CD14-positive monocyte (primary cell): ENCODE results near the gene DERL3. TPM values are rescaled to one million over a fixed set of nuclear protein-coding genes. Genes with fewer than 3 reads are reported as not detected.

ENCODE experiments used
- DNase-seq, 3 donors: peaks; one replicate each; pipeline ENCODE4 v3.0.0-alpha.2; 2011 to 2022
- H2AFZ ChIP-seq: 2 replicates; pipeline ENCODE4 v1.6.0; 2012; ENCODE audit warnings: mild to moderate bottlenecking, low read depth, low read length, inconsistent platforms; ENCODE audit not compliant: insufficient read depth, poor library complexity, severe bottlenecking
- H3K27ac ChIP-seq, 2 donors: 1 replicate in 1 of 2; 2 replicates in 1 of 2; pipeline ENCODE4 v1.5.1; 2012 to 2013; ENCODE audit warnings: low read length in 2 of 2, control low read depth in 1 of 2, inconsistent platforms in 1 of 2, low read depth in 1 of 2, mild to moderate bottlenecking in 1 of 2
- H3K27me3 ChIP-seq, 2 donors: one replicate each; pipeline versions ENCODE4 v1.6.0 to v1.6.1; 2011 to 2013; ENCODE audit warnings: low read length in 2 of 2; ENCODE audit not compliant: control insufficient read depth in 2 of 2, insufficient read depth in 2 of 2
- H3K36me3 ChIP-seq, 2 donors: replicated peaks in 1 of 2; 1 replicate in 1 of 2; 2 replicates in 1 of 2; pipeline versions ENCODE4 v1.5.1 to v1.6.1; 2012 to 2013; ENCODE audit warnings: low read length in 2 of 2, control low read depth in 1 of 2, inconsistent platforms in 1 of 2, mild to moderate bottlenecking in 1 of 2; ENCODE audit not compliant: insufficient read depth in 2 of 2, control insufficient read depth in 1 of 2
- H3K4me1 ChIP-seq, 2 donors: 1 replicate in 1 of 2; 2 replicates in 1 of 2; pipeline versions ENCODE4 v1.5.1 to v1.6.1; 2012 to 2013; ENCODE audit warnings: low read length in 2 of 2, control low read depth in 1 of 2, inconsistent platforms in 1 of 2, mild to moderate bottlenecking in 1 of 2, moderate library complexity in 1 of 2; ENCODE audit not compliant: insufficient read depth in 2 of 2, control insufficient read depth in 1 of 2
- H3K4me2 ChIP-seq: replicated peaks from 2 replicates; pipeline ENCODE3; 2012; ENCODE audit warnings: low read length, moderate library complexity, mild to moderate bottlenecking; ENCODE audit not compliant: poor library complexity, severe bottlenecking; ENCODE audit errors: extremely low read depth
- H3K4me3 ChIP-seq, 3 experiments: fragments of 200-600 bp in 1 of 3; sonication (generic) in 1 of 3; replicated peaks in 1 of 3; 1 replicate in 2 of 3; 2 replicates in 1 of 3; pipeline ENCODE4 v1.5.1; 2011 to 2013; ENCODE audit warnings: low read length in 3 of 3, mild to moderate bottlenecking in 3 of 3, control low read depth in 2 of 3, low read depth in 2 of 3, inconsistent platforms in 1 of 3, moderate library complexity in 1 of 3
- H3K79me2 ChIP-seq: 2 replicates; pipeline ENCODE4 v1.6.0; 2012; ENCODE audit warnings: mild to moderate bottlenecking, control low read depth, inconsistent platforms, low read length, moderate library complexity; ENCODE audit not compliant: insufficient read depth
- H3K9ac ChIP-seq: 2 replicates; pipeline ENCODE4 v1.6.0; 2017; ENCODE audit warnings: low read length, mild to moderate bottlenecking; ENCODE audit not compliant: insufficient read depth, poor library complexity, severe bottlenecking
- H3K9me3 ChIP-seq, 2 donors: replicated peaks in 1 of 2; 1 replicate in 1 of 2; 2 replicates in 1 of 2; pipeline versions ENCODE4 v1.5.1 to v1.6.1; 2012 to 2013; ENCODE audit warnings: low read length in 2 of 2, control low read depth in 1 of 2; ENCODE audit not compliant: control insufficient read depth in 1 of 2, insufficient read depth in 1 of 2
- H4K20me1 ChIP-seq: 2 replicates; pipeline ENCODE4 v1.6.0; 2012; ENCODE audit warnings: mild to moderate bottlenecking, low read length, control low read depth, moderate library complexity; ENCODE audit not compliant: insufficient read depth
- H3K27ac Mint-ChIP-seq, 7 donors: one replicate each; pipeline ENCODE4 v1.8.0; 2020; ENCODE audit warnings: mild to moderate bottlenecking in 7 of 7, mixed read lengths in 7 of 7, moderate library complexity in 6 of 7, inconsistent platforms in 2 of 7
- H3K27me3 Mint-ChIP-seq, 3 donors: one replicate each; pipeline ENCODE4 v1.8.0; 2021 to 2022; ENCODE audit warnings: low read depth in 3 of 3, mild to moderate bottlenecking in 3 of 3, mixed read lengths in 3 of 3, moderate library complexity in 3 of 3, inconsistent platforms in 1 of 3
- H3K36me3 Mint-ChIP-seq, 2 donors: one replicate each; pipeline ENCODE4 v1.8.0; 2020; ENCODE audit warnings: mixed read lengths in 2 of 2, inconsistent platforms in 1 of 2, mild to moderate bottlenecking in 1 of 2
- H3K4me1 Mint-ChIP-seq: one replicate; pipeline ENCODE4 v1.8.0; 2020; ENCODE audit warnings: mild to moderate bottlenecking, mixed read lengths
- H3K4me3 Mint-ChIP-seq, 2 donors: one replicate each; pipeline ENCODE4 v1.8.0; 2020; ENCODE audit warnings: mild to moderate bottlenecking in 2 of 2, mixed read lengths in 2 of 2, moderate library complexity in 1 of 2
- H3K9me3 Mint-ChIP-seq, 7 donors: one replicate each; pipeline ENCODE4 v1.8.0; 2020 to 2022; ENCODE audit warnings: mixed read lengths in 7 of 7, mild to moderate bottlenecking in 6 of 7, moderate library complexity in 6 of 7, inconsistent platforms in 2 of 7
- WGBS: methylation state at CpG from one replicate; pipeline ENCODE4 v1.1.5; 2013; ENCODE audit warnings: missing lambda C conversion rate; ENCODE audit not compliant: insufficient coverage; 5-methylcytosine and 5-hydroxymethylcytosine counted together
- intact Hi-C, 2 donors: fragments of 100-400 bp; cut with micrococcal nuclease; formaldehyde crosslinking; loops; one replicate each; pipeline versions ENCODE4 v1.15.0 to v1.15.1; 2023
- polyA plus RNA-seq, 3 donors: library from polyadenylated mRNA; depleted of rRNA in 1 of 3; unstranded in 2 of 3; stranded (reverse) in 1 of 3; fragments of 300-500 nt in 2 of 3; fragments of >200 nt in 1 of 3; fragmentation: Illumina TruSeq in 2 of 3; gene quantifications; 1 replicate in 2 of 3; 2 replicates in 1 of 3; pipeline ENCODE4 v1.2.3, GENCODE V29; 2012 to 2021
- TF ChIP-seq, protein P1 (sequence below): fragments of 200-600 bp; IDR thresholded peaks from one replicate; pipeline ENCODE4 v1.8.0; 2022; ENCODE audit warnings: antibody characterized with exemption, mild to moderate bottlenecking

The DERL3 gene
- polyA plus RNA-seq, 3 donors: 0.23 to 0.64 (median 0.28) TPM

DNA sequence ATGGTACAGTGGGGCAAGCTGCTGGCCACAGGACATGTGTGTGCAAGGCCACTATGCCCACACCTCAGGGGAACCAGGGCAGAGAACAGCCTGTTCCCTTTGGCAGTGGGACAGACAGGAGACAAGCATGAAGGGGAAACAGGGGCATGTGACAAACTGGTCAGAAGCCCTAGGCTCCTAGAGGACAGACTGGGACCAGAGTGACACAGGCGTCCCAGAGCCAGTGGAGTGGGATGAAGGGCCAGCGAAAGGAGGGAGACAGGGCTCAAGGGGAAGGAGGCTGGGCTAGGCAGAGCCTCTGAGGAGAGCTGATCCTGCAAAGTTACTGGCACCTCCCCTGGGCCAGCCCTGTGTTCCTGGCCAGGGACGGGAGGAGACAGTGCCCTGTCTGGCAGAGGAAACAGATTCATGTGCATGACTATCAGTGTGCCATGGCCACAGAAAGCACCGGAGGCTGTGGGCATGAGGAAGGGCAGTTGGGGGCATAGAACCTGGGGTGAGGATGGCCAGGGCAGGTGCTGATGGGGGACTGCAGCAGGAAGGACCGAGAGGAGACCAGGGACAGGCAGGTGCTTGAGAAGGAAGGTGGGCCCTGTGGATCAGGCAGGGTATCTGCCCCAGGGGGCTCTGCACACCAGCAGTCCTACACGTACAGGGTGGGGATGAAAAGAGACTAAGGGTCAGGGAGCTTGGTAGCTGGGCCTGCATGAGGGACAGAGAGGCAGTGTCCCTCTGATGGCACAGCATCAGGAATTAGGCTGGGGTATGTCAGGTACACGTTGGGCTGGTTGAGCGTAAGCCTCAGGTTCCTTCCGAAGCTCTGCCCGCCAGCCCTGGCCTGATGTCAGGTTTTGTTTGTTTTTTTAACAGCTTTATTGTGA is 9.8 kb downstream of the DERL3 start:
- H4K20me1 ChIP-seq: peaks cover 30% of the 10 kb centered on the region

DNA sequence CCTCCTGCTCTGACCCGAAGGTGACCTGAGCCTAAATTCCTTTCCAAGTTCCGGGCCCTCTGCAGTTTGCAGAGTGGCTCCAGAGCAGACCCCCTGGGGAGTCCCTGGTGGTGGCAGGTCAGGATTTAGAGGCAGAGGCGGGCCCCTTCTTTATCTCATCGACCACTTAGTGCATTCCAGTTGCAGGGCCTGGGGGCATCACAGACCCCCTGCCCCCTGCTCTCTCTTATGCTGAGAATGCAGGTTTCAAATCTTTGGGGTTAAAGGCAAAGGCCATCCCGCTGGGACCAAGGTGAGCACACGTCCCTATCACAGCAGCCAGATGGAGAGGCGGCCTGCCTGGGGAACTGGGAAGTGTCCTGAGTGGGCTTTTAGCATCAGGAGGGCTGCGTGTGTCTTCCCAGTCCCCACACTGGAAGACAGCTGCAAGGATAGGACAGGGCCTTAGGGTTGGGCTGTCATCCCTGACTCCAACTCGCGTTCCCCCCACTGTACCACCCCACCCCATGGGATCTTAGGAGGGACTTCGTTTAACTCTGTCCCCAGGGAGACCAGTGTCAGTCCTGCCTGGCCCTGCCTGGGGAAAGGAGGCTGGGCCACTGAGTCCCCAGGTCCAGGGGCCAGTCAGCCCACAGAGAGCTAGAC is 11.3 kb downstream of the DERL3 start:
- TF ChIP-seq, protein P1, sequence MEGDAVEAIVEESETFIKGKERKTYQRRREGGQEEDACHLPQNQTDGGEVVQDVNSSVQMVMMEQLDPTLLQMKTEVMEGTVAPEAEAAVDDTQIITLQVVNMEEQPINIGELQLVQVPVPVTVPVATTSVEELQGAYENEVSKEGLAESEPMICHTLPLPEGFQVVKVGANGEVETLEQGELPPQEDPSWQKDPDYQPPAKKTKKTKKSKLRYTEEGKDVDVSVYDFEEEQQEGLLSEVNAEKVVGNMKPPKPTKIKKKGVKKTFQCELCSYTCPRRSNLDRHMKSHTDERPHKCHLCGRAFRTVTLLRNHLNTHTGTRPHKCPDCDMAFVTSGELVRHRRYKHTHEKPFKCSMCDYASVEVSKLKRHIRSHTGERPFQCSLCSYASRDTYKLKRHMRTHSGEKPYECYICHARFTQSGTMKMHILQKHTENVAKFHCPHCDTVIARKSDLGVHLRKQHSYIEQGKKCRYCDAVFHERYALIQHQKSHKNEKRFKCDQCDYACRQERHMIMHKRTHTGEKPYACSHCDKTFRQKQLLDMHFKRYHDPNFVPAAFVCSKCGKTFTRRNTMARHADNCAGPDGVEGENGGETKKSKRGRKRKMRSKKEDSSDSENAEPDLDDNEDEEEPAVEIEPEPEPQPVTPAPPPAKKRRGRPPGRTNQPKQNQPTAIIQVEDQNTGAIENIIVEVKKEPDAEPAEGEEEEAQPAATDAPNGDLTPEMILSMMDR: no peak
- Histone ChIP-seq H3K27ac (no peak overlapping the region), H3K4me3 (no peak overlapping the region), H3K79me2 (no peaks in the 10 kb centered on the region), H3K27me3 (no peaks in the 10 kb centered on the region), H4K20me1 (peaks cover 23% of the 10 kb centered on the region), H3K9ac (no peak overlapping the region), H2AFZ (no peak overlapping the region), H3K4me2 (no peak overlapping the region), H3K36me3 (peaks cover 77 to 98% of the 10 kb centered on the region in 2 donors), H3K4me1 (no peaks in the 10 kb centered on the region), H3K9me3 (no peaks in the 10 kb centered on the region)
- H3K4me3 Mint-ChIP-seq: no peak overlapping the region
- intact Hi-C loops: no loop called here
- H3K27me3 Mint-ChIP-seq: peaks cover 0 to 4% (median 0%) of the 10 kb centered on the region in 3 donors
- peaks cover 0 to 3% (median 0%) of the 10 kb centered on the region in 7 donors for H3K9me3 Mint-ChIP-seq
- DNase-seq: no peak
- WGBS: 100% methylated on average over 4 of the region's 11 CpGs
- H3K4me1 Mint-ChIP-seq: no peaks in the 10 kb centered on the region
- H3K36me3 Mint-ChIP-seq: peaks cover 77 to 99% of the 10 kb centered on the region in 2 donors
- no peak overlapping the region for H3K27ac Mint-ChIP-seq

More for the DNA sequence above, 9.8 kb downstream of the DERL3 start:
- Mint-ChIP-seq H3K36me3 (peaks cover 67 to 99% of the 10 kb centered on the region in 2 donors), H3K27ac (peak overlapping the region in 3 of 7 donors; percentile 38 to 75 (median 59)), H3K4me3 (no peak overlapping the region), H3K27me3 (peaks cover 0 to 4% (median 0%) of the 10 kb centered on the region in 3 donors), H3K4me1 (no peaks in the 10 kb centered on the region), H3K9me3 (peaks cover 0 to 3% (median 0%) of the 10 kb centered on the region in 7 donors)
- Histone ChIP-seq H3K36me3 (peaks cover 77 to 98% of the 10 kb centered on the region in 2 donors), H3K4me3 (no peak overlapping the region), H3K9me3 (no peaks in the 10 kb centered on the region), H3K27ac (no peak overlapping the region), H2AFZ (no peak overlapping the region), H3K9ac (no peak overlapping the region), H3K4me1 (no peaks in the 10 kb centered on the region), H3K4me2 (no peak overlapping the region), H3K79me2 (no peaks in the 10 kb centered on the region), H3K27me3 (no peaks in the 10 kb centered on the region)
- no peak for DNase-seq
- intact Hi-C loops: no loop called here
- 96% methylated on average over 6 of the region's 10 CpGs for WGBS
- TF ChIP-seq, protein P1: no peak
